Measurements from ENCODE around the gene TMEM59L. TPM values are rescaled to one million over a fixed set of nuclear protein-coding genes. Genes with fewer than 3 reads are reported as not detected.

TMEM59L gene
- total and polyA plus RNA-seq, 2 of the 13 experiments (the other 11 are each of a cell fraction or from before 2014, with no cell fraction given) = 0.97 to 5.5 TPM

DNA sequence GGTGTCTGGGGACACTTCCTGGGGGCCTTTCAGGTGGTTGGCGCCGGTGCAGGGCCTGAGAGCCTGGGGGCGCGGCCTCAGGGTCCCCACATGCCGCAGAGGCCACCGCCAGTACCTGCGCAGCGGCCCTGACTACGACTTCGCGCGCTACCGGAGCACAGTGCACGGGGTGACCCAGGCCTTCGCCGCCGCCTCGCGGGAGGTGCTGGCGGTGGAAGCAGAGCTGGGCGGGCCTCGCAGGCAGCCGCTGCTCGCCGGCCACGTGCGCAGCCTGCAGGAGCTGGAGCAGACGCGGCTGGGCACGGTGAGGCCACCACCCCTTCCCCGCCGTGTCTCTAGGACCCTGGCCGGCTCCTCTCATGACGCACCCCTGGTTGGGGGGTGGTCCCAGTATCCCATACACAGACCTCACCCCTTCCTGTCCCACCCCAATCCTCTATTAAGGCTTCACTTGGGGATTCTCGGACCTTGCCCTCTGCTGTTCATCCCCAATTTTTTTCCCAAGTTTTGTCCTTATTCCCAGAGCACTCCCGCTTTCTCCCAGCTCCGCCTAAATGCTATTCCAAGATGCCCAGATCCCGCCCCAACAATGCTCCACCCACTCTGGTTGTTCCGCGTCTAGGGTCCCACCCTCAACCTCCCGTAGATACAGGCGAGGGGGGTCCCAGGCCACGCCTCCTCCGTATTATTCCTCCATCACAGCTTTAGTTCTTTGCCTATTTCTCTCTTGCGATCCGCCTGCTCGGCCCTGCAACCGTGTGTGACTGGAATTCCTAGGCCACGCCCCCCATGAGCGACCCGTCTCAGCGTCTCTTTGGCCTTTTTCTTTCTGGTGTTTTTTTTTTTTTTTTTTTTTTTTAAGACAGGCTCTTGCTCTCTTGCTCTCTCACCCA lies 23.0 kb upstream of the TMEM59L start:
- Histone ChIP-seq H3K27ac (ENCODE audit: extremely low read length, insufficient read depth, low read length) (peak overlapping the region; percentile 92), H3K9ac (ENCODE audit: insufficient read depth, low read depth, low read length) (peak overlapping the region; percentile 75), H3K4me3 (replicated peaks in 1 of 3; ENCODE audit: insufficient read depth in 1 of 3, low read depth in 2 of 3, low read length in 3 of 3) (peak overlapping the region; percentile 59 to 85 (median 68)), H3K4me2 (ENCODE audit: low read depth, low read length) (peak overlapping the region; percentile 96), H2AFZ (ENCODE audit: low read length) (no peak overlapping the region), H3K36me3 (replicated peaks in 1 of 2; ENCODE audit: control insufficient read depth in 1 of 2, insufficient read depth in 2 of 2, low read length in 2 of 2) (peaks cover 0 to 9% of the 10 kb centered on the region in 2 experiments; a peak in 1 of 5 replicates), H3K79me2 (ENCODE audit: insufficient read depth, low read length) (no peaks in the 10 kb centered on the region), H3K4me1 (ENCODE audit: insufficient read depth, low read length) (peaks cover 33% of the 10 kb centered on the region), H4K20me1 (ENCODE audit: insufficient read depth, low read length) (no peaks in the 10 kb centered on the region), H3K27me3 (ENCODE audit: control insufficient read depth in 1 of 2, insufficient read depth in 2 of 2, low read length in 2 of 2) (no peaks in the 10 kb centered on the region), H3K9me3 (ENCODE audit: low read length) (no peaks in the 10 kb centered on the region)
- FAIRE-seq (peak; percentile 4), DNase-seq (ENCODE audit: low spot score) (peak; percentile 65), ATAC-seq (peak; percentile 78)
- CTCF ChIA-PET (ENCODE audit: low intra/inter-chr PET ratio, low total read pairs) = no interaction called here
- TSS peak; percentile 6 for BruUV-seq (replicated peaks)
- in situ Hi-C loops (cut with HindIII; ENCODE audit: extremely low pct_ligation_motif_present, low pct_unique_long_range_greater_than_20kb) (loop anchor here (5.0 kb wide), 1 partner anchor 88 kb away; no protein-coding TSS in a partner anchor), intact Hi-C loops (cut with micrococcal nuclease; ENCODE audit: unreplicated experiment) (loop anchor here (2.0 kb wide), 1 partner anchor 121 kb away; no protein-coding TSS in a partner anchor)
- POLR2A ChIA-PET = interaction anchor here (0.7 to 3.2 kb wide), 23 partner anchors 11 to 366 kb away, joined by 3 to 74 read pairs (median 4); partner anchors contain the start of genes CRLF1, ELL, KXD1 and TMEM59L
- WGBS (ENCODE audit: low lambda C conversion rate) = 45% methylated on average over 19 of the region's 52 CpGs
- TF ChIP-seq RCOR2 (CRISPR knock-in tag; IDR thresholded peaks at IDR 0.05) = no peak
- 0 out of 2 replicates have a peak, but pooled peaks have one; percentile 87 for TF ChIP-seq ZNF367 (CRISPR knock-in tag; IDR thresholded peaks at IDR 0.05; ENCODE audit: borderline replicate concordance)
- peak; percentile 82; the same call in 1 of the 2 replicates for TF ChIP-seq ZBTB4 (CRISPR knock-in tag; IDR thresholded peaks at IDR 0.05; ENCODE audit: borderline replicate concordance)
- TF ChIP-seq ZNF17 (CRISPR knock-in tag; IDR thresholded peaks at IDR 0.05) = 0 out of 2 replicates have a peak, but pooled peaks have one; percentile 36
- peak; percentile 81; the same call in 1 of the 2 replicates for TF ChIP-seq CAMTA2 (CRISPR knock-in tag; IDR thresholded peaks at IDR 0.05; ENCODE audit: borderline replicate concordance)
- TF ChIP-seq ZNF138 (CRISPR knock-in tag; IDR thresholded peaks at IDR 0.05; ENCODE audit: low read depth) = peak; percentile 97; the same call in 1 of the 2 replicates
- TF ChIP-seq USF2 (IDR thresholded peaks at IDR 0.05; ENCODE audit: low read depth, low read length) = no peak; the same call in 1 of the 2 replicates
- TF ChIP-seq USF2 (CRISPR knock-in tag; IDR thresholded peaks at IDR 0.05; ENCODE audit: borderline replicate concordance) = peak; percentile 59; the same call in 1 of the 2 replicates
- no peak; the same call in 1 of the 2 replicates for TF ChIP-seq ZNF580 (CRISPR knock-in tag; IDR thresholded peaks at IDR 0.05; ENCODE audit: borderline replicate concordance, low read depth)
- peak; percentile 64 for TF ChIP-seq GABPB1 (CRISPR knock-in tag; IDR thresholded peaks at IDR 0.05)
- TF ChIP-seq DR1 (CRISPR knock-in tag; IDR thresholded peaks at IDR 0.05) = peak; percentile 72
- peak; percentile 83 for TF ChIP-seq E2F1 (CRISPR knock-in tag; IDR thresholded peaks at IDR 0.05)
- peak; percentile 99 for TF ChIP-seq ZNF749 (CRISPR knock-in tag; IDR thresholded peaks at IDR 0.05; ENCODE audit: borderline replicate concordance)
